Measurements from ENCODE around the gene NDUFB10. TPM values are rescaled to one million over a fixed set of nuclear protein-coding genes. Genes with fewer than 3 reads are reported as not detected.

NDUFB10 gene
- total RNA-seq, 2 donors from 2014 or later, result 112 to 116 TPM

DNA sequence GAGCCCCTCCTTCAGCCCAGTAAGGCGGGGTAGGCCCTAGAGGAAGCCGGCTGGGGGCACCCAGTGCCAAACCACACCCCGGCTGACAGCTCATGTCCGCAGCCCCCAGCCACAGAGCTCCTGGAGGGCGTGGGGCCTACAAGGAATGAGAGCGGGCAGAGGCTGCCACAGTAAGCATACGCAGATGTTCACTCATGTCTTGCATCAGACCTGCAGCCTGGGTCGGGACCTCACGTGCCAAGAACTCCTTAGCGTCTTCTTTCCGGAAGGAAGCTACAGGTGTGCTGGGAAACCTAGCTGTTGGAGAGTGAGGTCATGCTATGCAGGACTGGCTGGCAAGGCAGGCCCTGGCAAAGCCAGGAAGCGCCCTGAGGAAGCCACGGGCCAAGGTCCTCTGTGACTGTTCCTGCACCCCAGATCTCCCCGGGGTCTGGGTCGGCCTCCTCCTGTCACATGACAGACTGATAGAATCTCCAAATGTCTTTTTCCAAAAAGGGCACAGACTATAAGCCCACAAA is 48.7 kb downstream of the NDUFB10 start:
- DNase-seq (ENCODE audit: low spot score), result peak; percentile 81
- intact Hi-C loops (cut with DNase I), result no loop called here

- intact Hi-C loops (cut with DNase I), result no loop called here
- no peak for DNase-seq (ENCODE audit: low spot score)
Observed at GRCh38 chr16:2008631-2009163, 49.4 kb downstream of the NDUFB10 start.

DNA sequence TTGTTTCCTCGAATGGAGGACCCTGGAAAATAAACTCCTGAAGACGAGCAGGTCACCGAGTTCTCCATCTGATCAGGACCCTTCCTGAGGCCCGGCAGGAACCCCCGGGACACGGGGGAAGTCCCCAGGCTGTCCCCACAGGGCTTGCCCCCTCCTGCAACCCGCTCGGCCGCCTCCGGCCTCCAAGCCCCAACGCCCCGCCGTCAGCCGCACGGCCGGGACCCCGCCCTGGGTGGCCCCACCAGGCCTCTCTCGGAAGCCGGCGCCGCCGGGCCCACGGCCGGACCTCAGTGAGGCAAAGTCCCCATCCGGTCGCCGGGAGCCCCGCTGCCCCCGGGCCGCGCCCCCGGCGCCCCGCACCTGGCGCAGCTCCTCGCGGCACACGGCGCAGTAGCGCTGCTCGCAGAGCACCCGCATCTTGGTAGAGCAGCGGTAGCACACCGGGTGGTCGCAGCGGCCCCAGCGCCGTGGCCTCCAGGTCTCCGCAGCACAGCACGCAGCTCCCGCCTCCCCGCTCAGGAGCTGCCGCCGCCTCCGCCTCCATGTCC is 49.9 kb downstream of the NDUFB10 start:
- intact Hi-C loops (cut with DNase I), result no loop called here
- DNase-seq (ENCODE audit: low spot score), result no peak

DNA sequence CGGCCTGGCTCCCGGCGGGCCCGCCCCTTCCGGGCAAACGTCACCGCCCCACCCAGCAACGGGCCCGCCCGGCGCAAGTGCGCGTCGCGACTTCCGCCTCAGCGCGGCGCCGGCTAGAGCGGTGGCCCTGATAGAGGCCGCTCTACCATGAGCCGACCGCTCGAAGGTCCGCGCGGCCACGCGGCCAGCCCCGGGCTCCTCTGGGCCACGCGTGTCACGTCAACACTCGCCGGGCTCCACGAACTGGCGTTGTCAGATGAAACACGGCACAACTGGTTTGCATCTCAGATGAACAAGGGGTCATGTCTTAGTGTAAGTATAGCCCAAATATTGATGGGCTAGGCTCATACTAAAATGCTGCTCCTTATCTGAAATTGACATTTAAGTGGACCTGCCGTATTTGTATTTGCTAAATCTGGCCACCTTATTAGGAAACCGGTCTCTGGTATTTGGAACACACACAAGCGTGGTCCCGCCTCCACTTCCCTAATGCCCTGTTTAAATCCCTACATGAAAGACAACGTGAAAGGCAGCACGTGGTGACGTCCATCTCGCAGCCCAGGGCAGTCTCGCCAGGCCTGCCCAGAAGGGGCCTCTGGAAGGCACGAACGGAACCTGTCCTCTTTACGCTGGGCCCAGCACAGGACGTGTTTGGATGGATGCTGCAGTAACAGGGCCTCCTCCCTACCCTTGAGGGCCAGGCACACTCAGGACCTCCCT is 50.6 kb downstream of the NDUFB10 start, which contains the start of gene ZNF598:
ZNF598 (minus strand) TSS at position 31 of the 720 bp plus-strand sequence.
- peak; percentile 94 for DNase-seq (ENCODE audit: low spot score)
- intact Hi-C loops (cut with DNase I), result no loop called here

Other genes starting within 250 kb of the NDUFB10 start
- 10 to 100 TPM; 31.6 to 47.0 TPM for gene NME3, start 188.0 kb upstream of the NDUFB10 start, total RNA-seq
- gene EME2, start 186.7 kb upstream of the NDUFB10 start, total RNA-seq, result 10 to 100 TPM; 10.2 to 12.0 TPM
- gene MRPS34, start 186.4 kb upstream of the NDUFB10 start, total RNA-seq, result 10 to 100 TPM; 37.3 to 45.8 TPM
- gene SPSB3, start 177.0 kb upstream of the NDUFB10 start, total RNA-seq, result 10 to 100 TPM; 21.7 to 26.7 TPM
- 10 to 100 TPM; 30.4 to 30.9 TPM for gene NUBP2, start 176.6 kb upstream of the NDUFB10 start, total RNA-seq
- gene IGFALS, start 165.8 kb upstream of the NDUFB10 start, total RNA-seq, result under 1 TPM in 1 of 2 donors, not detected in 1; 0.10 TPM
- 10 to 100 TPM; 36.1 to 48.2 TPM for gene HAGH, start 132.7 kb upstream of the NDUFB10 start, total RNA-seq
- 10 to 100 TPM; 14.0 to 17.3 TPM for gene FAHD1, start 132.3 kb upstream of the NDUFB10 start, total RNA-seq
- not detected for gene MEIOB, start 87.4 kb upstream of the NDUFB10 start, total RNA-seq
- gene HS3ST6, start 41.1 kb upstream of the NDUFB10 start, total RNA-seq, result not detected
- 10 to 100 TPM; 61.4 to 70.0 TPM for gene MSRB1, start 16.3 kb upstream of the NDUFB10 start, total RNA-seq
- not detected for gene RPL3L, start 4.8 kb upstream of the NDUFB10 start, total RNA-seq
- 1,000 to 10,000 TPM; 1,131 to 1,263 TPM for gene RPS2, start 5.3 kb downstream of the NDUFB10 start, total RNA-seq
- not detected for gene RNF151, start 7.3 kb downstream of the NDUFB10 start, total RNA-seq
- 10 to 100 TPM; 17.6 to 20.1 TPM for gene TBL3, start 12.5 kb downstream of the NDUFB10 start, total RNA-seq
- not detected for gene NOXO1, start 21.9 kb downstream of the NDUFB10 start, total RNA-seq
- 10 to 100 TPM; 15.1 to 16.2 TPM for gene GFER, start 24.7 kb downstream of the NDUFB10 start, total RNA-seq
- gene SYNGR3, start 30.4 kb downstream of the NDUFB10 start, total RNA-seq, result under 1 TPM; 0.33 to 0.83 TPM
- 10 to 100 TPM; 29.4 to 38.7 TPM for gene ZNF598, start 50.3 kb downstream of the NDUFB10 start, total RNA-seq
- gene NPW, start 60.2 kb downstream of the NDUFB10 start, total RNA-seq, result not detected
- 100 to 1,000 TPM; 115 to 143 TPM for gene NHERF2, start 67.4 kb downstream of the NDUFB10 start, total RNA-seq
- 10 to 100 TPM in 1 of 2 donors, 1 to 10 TPM in 1; 8.1 to 15.2 TPM for gene NTHL1, start 88.3 kb downstream of the NDUFB10 start, total RNA-seq
- 10 to 100 TPM; 77.8 to 86.9 TPM for gene TSC2, start 88.4 kb downstream of the NDUFB10 start, total RNA-seq
- 100 to 1,000 TPM; 177 to 181 TPM for gene PKD1, start 176.4 kb downstream of the NDUFB10 start, total RNA-seq
- under 1 TPM in 1 of 2 donors, not detected in 1; 0.28 TPM for gene RAB26, start 189.1 kb downstream of the NDUFB10 start, total RNA-seq
- 10 to 100 TPM; 56.7 to 62.0 TPM for gene TRAF7, start 196.2 kb downstream of the NDUFB10 start, total RNA-seq
- under 1 TPM in 1 of 2 donors, not detected in 1; 0.05 TPM for gene CASKIN1, start 237.1 kb downstream of the NDUFB10 start, total RNA-seq
- gene MLST8, start 245.9 kb downstream of the NDUFB10 start, total RNA-seq, result 10 to 100 TPM; 16.6 to 21.4 TPM

Data from posterior vena cava (tissue), 2 donors.